Glutamatergic neuron (in vitro differentiated cells): ENCODE measurements around the gene LYPD6B. TPM values are rescaled to one million over a fixed set of nuclear protein-coding genes. Genes with fewer than 3 reads are reported as not detected.

Experiments used
- DNase-seq: peaks from one replicate; pipeline ENCODE4 v3.0.0; 2022
- H3K27ac Mint-ChIP-seq: one replicate; pipeline ENCODE4 v1.8.0; 2020; ENCODE audit warnings: mild to moderate bottlenecking, mixed read lengths, inconsistent platforms; ENCODE audit not compliant: unreplicated experiment
- H3K27me3 Mint-ChIP-seq: one replicate; pipeline ENCODE4 v1.8.0; 2020; ENCODE audit warnings: mild to moderate bottlenecking, moderate library complexity, mixed read lengths, inconsistent platforms; ENCODE audit not compliant: unreplicated experiment
- H3K36me3 Mint-ChIP-seq: one replicate; pipeline ENCODE4 v1.8.0; 2020; ENCODE audit warnings: mild to moderate bottlenecking, mixed read lengths, inconsistent platforms; ENCODE audit not compliant: unreplicated experiment
- H3K4me1 Mint-ChIP-seq: one replicate; pipeline ENCODE4 v1.8.0; 2020; ENCODE audit warnings: mild to moderate bottlenecking, low read depth, mixed read lengths, inconsistent platforms; ENCODE audit not compliant: unreplicated experiment
- H3K4me3 Mint-ChIP-seq: one replicate; pipeline ENCODE4 v1.8.0; 2020; ENCODE audit warnings: mild to moderate bottlenecking, mixed read lengths, inconsistent platforms; ENCODE audit not compliant: unreplicated experiment
- H3K9me3 Mint-ChIP-seq: one replicate; pipeline ENCODE4 v1.8.0; 2020; ENCODE audit warnings: mild to moderate bottlenecking, moderate library complexity, mixed read lengths, inconsistent platforms; ENCODE audit not compliant: unreplicated experiment
- CTCF ChIP-seq: fragments of 200-600 bp; sonication (generic); IDR thresholded peaks from one replicate; pipeline ENCODE4 v1.5.0; 2021; ENCODE audit not compliant: partially characterized antibody, unreplicated experiment
- total RNA-seq: library from RNA; stranded (reverse); fragmentation: NEBNext Ultra II Directional; extraction: Animal tissue kit (Norgen Biotek cat#: 25700); gene quantifications from one replicate; pipeline ENCODE4 v1.2.1, GENCODE V29; 2021; ENCODE audit not compliant: unreplicated experiment

The LYPD6B gene
- total RNA-seq, 1 donor from 2014 or later = 0.69 TPM

- Mint-ChIP-seq H3K4me3 (no peak overlapping the region), H3K36me3 (peaks cover 4% of the 10 kb centered on the region), H3K9me3 (no peaks in the 10 kb centered on the region)
Measured at GRCh38 chr2:149090706-149091105, 52.2 kb downstream of the LYPD6B start.

GRCh38 chr2:149093579-149093978, 55.1 kb downstream of the LYPD6B start:
- Mint-ChIP-seq H3K27me3 (peaks cover 5% of the 10 kb centered on the region), H3K4me3 (no peak overlapping the region), H3K4me1 (peaks cover 5% of the 10 kb centered on the region), H3K36me3 (peaks cover under 1% of the 10 kb centered on the region), H3K9me3 (no peaks in the 10 kb centered on the region), H3K27ac (no peak overlapping the region)
- TF ChIP-seq CTCF = no peak
- DNase-seq = no peak

More at GRCh38 chr2:149090706-149091105, 52.2 kb downstream of the LYPD6B start:
- Mint-ChIP-seq H3K27me3 (peaks cover 3% of the 10 kb centered on the region), H3K27ac (no peak overlapping the region), H3K4me1 (peaks cover 6% of the 10 kb centered on the region)
- DNase-seq = no peak
- no peak for TF ChIP-seq CTCF

- no peak for DNase-seq
- TF ChIP-seq CTCF = no peak
- Mint-ChIP-seq H3K27ac (no peak overlapping the region), H3K4me1 (peaks cover 5% of the 10 kb centered on the region), H3K36me3 (no peaks in the 10 kb centered on the region), H3K4me3 (no peak overlapping the region), H3K9me3 (no peaks in the 10 kb centered on the region), H3K27me3 (peaks cover 5% of the 10 kb centered on the region)
Measured at GRCh38 chr2:149094217-149095015, 55.9 kb downstream of the LYPD6B start.

GRCh38 chr2:149098701-149099100, 60.2 kb downstream of the LYPD6B start:
- Mint-ChIP-seq H3K36me3 (no peaks in the 10 kb centered on the region), H3K4me3 (no peak overlapping the region), H3K27ac (no peak overlapping the region), H3K9me3 (no peaks in the 10 kb centered on the region), H3K4me1 (peaks cover 8% of the 10 kb centered on the region), H3K27me3 (peaks cover 6% of the 10 kb centered on the region)
- TF ChIP-seq CTCF = no peak
- no peak for DNase-seq

- no peak overlapping the region for H3K4me3 Mint-ChIP-seq
- no peak overlapping the region for H3K27ac Mint-ChIP-seq
- peaks cover 6% of the 10 kb centered on the region for H3K27me3 Mint-ChIP-seq
- no peak for TF ChIP-seq CTCF
- no peaks in the 10 kb centered on the region for H3K9me3 Mint-ChIP-seq
- DNase-seq = no peak
- H3K4me1 Mint-ChIP-seq = peaks cover 8% of the 10 kb centered on the region
- no peaks in the 10 kb centered on the region for H3K36me3 Mint-ChIP-seq
Measured at GRCh38 chr2:149099298-149099697, 60.8 kb downstream of the LYPD6B start.
